Measurements from ENCODE around the gene KLHL42. TPM values are rescaled to one million over a fixed set of nuclear protein-coding genes. Genes with fewer than 3 reads are reported as not detected.

KLHL42 gene
- total RNA-seq, 2 donors from 2014 or later: 94.6 to 111 TPM

- DNase-seq (ENCODE audit: low spot score) (no peak), ATAC-seq (ENCODE audit: insufficient number of reproducible peaks, low FRiP score, low read depth) (no peak)
- H3K27me3 ChIP-seq (replicated peaks; ENCODE audit: insufficient read depth): no peaks in the 10 kb centered on the region
- H3K27ac ChIP-seq: peak overlapping the region; percentile 99
- no peaks in the 10 kb centered on the region for H3K36me3 ChIP-seq
- peaks cover 27 to 52% of the 10 kb centered on the region in 2 donors for H3K4me1 ChIP-seq (ENCODE audit: control insufficient read depth in 1 of 2, low read depth in 2 of 2)
- TF ChIP-seq CTCF (IDR thresholded peaks at IDR 0.05): no peak
- no peaks in the 10 kb centered on the region for H3K9me3 ChIP-seq
- H3K4me3 ChIP-seq: peak overlapping the region; percentile 80
Measured at GRCh38 chr12:27781680-27782079, 1.6 kb downstream of the KLHL42 start.

- Histone ChIP-seq H3K4me3 (peak overlapping the region; percentile 80), H3K27ac (peak overlapping the region; percentile 99), H3K9me3 (no peaks in the 10 kb centered on the region), H3K27me3 (replicated peaks; ENCODE audit: insufficient read depth) (no peaks in the 10 kb centered on the region), H3K36me3 (no peaks in the 10 kb centered on the region), H3K4me1 (ENCODE audit: control insufficient read depth in 1 of 2, low read depth in 2 of 2) (peaks cover 30 to 60% of the 10 kb centered on the region in 2 donors)
- ATAC-seq (ENCODE audit: insufficient number of reproducible peaks, low FRiP score, low read depth) (no peak), DNase-seq (ENCODE audit: low spot score) (no peak)
- TF ChIP-seq CTCF (IDR thresholded peaks at IDR 0.05): no peak
Measured at GRCh38 chr12:27782481-27782880, 2.4 kb downstream of the KLHL42 start.

DNA sequence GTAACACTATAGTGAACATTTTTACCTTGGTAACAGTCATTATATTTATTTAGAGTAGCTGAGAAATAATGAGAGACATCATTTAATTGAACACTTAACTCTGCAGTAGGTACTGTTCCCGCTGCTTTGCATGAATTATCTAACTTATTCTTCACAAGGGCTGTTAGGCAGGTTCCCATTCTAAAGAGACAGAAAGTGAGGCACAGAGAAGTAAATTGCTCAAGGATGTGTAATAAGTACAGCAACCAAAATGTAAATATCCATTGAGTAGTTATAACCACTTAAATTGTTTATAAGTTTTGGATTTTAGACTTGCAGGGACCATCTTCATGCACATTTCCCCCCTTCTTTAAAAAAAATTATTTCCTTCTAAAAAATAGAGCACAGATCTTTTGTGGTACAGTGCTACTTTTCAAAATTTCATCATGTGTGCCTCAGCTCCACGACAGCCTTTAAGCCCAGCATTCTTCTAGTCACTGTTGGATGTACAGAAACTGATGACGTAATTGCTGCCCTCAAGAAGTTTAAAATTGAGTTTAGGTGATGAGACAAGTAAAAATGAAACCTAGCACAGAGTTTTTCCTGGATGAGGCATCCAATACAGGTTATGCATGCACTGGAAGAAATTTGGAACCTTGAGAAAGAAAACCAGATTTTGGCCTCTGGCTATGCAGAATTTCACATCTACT lies 6.0 kb downstream of the KLHL42 start:
- peaks cover 34 to 80% of the 10 kb centered on the region in 2 donors for H3K4me1 ChIP-seq (ENCODE audit: control insufficient read depth in 1 of 2, low read depth in 2 of 2)
- ATAC-seq (ENCODE audit: insufficient number of reproducible peaks, low FRiP score, low read depth): no peak

DNA sequence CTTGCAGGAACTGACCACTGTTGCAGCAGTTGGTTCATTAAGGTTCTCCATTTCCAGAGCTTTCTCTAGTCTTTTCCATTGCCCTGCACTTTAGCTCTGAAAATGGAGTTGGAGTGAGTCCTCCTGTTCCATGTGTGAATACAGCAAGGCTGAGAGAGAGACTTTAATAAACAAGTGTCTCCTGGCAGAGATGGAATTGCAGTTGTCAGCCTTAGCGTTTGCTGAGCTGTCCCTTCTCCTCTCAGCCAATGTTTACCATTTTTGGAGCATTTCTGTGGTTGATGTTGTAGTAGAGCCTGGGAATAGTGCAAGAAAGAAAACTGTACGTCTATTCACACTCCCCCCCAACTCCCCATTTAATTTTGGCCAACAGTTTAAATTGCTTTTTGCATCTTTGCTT lies 7.5 kb downstream of the KLHL42 start:
- no peak for ATAC-seq (ENCODE audit: insufficient number of reproducible peaks, low FRiP score, low read depth)
- Histone ChIP-seq H3K27ac (peak overlapping the region in 1 of 2 donors; percentile 10), H3K36me3 (peaks cover 6% of the 10 kb centered on the region), H3K4me3 (peak overlapping the region; percentile 10), H3K27me3 (replicated peaks; ENCODE audit: insufficient read depth) (no peaks in the 10 kb centered on the region), H3K9me3 (no peaks in the 10 kb centered on the region), H3K4me1 (ENCODE audit: control insufficient read depth in 1 of 2, low read depth in 2 of 2) (peaks cover 34 to 69% of the 10 kb centered on the region in 2 donors)
- no peak for TF ChIP-seq CTCF (IDR thresholded peaks at IDR 0.05)
- DNase-seq (ENCODE audit: low spot score): no peak

More for the DNA sequence above, 6.0 kb downstream of the KLHL42 start:
- no peaks in the 10 kb centered on the region for H3K27me3 ChIP-seq (replicated peaks; ENCODE audit: insufficient read depth)
- no peaks in the 10 kb centered on the region for H3K36me3 ChIP-seq
- peak overlapping the region; percentile 80 for H3K4me3 ChIP-seq
- no peaks in the 10 kb centered on the region for H3K9me3 ChIP-seq
- DNase-seq (ENCODE audit: low spot score): no peak
- no peak for TF ChIP-seq CTCF (IDR thresholded peaks at IDR 0.05)
- no peak overlapping the region for H3K27ac ChIP-seq

GRCh38 chr12:27790179-27790578 lies 10.1 kb downstream of the KLHL42 start:
- Histone ChIP-seq H3K4me1 (ENCODE audit: control insufficient read depth in 1 of 2, low read depth in 2 of 2) (peaks cover 24 to 56% of the 10 kb centered on the region in 2 donors), H3K27me3 (replicated peaks; ENCODE audit: insufficient read depth) (no peaks in the 10 kb centered on the region), H3K27ac (no peak overlapping the region), H3K9me3 (no peaks in the 10 kb centered on the region), H3K36me3 (peaks cover 17% of the 10 kb centered on the region), H3K4me3 (no peak overlapping the region)
- no peak for DNase-seq (ENCODE audit: low spot score)
- ATAC-seq (ENCODE audit: insufficient number of reproducible peaks, low FRiP score, low read depth): no peak
- TF ChIP-seq CTCF (IDR thresholded peaks at IDR 0.05): no peak

Measured in thoracic aorta (tissue), 2 donors.